HepG2 (cell line): ENCODE measurements around the gene RRBP1. TPM values are rescaled to one million over a fixed set of nuclear protein-coding genes. Genes with fewer than 3 reads are reported as not detected.

Source experiments
- FOXP1 ChIP-seq, 2 experiments: fragments of 450-650 bp in 1 of 2; IDR thresholded peaks; 2 replicates each; pipeline ENCODE4 v1.6.1; 2017 to 2018; ENCODE audit warnings: antibody characterized with exemption in 1 of 2
- POLR2G ChIP-seq: fragments of 200-400 bp; formaldehyde crosslinking; IDR thresholded peaks from 2 replicates; pipeline ENCODE4 v1.6.1; 2018; ENCODE audit warnings: mild to moderate bottlenecking, low read depth, low read length, moderate library complexity
- SP2 ChIP-seq: sonication (generic); formaldehyde crosslinking; IDR thresholded peaks from 2 replicates; pipeline ENCODE4 v1.5.1; 2020; ENCODE audit warnings: mild to moderate bottlenecking, missing genetic modification reagents
- SRSF9 ChIP-seq: fragments of 200-400 bp; formaldehyde crosslinking; IDR thresholded peaks from 2 replicates; pipeline ENCODE4 v1.6.1; 2018; ENCODE audit warnings: borderline replicate concordance, mild to moderate bottlenecking, low read depth, low read length; ENCODE audit not compliant: insufficient read depth, poor library complexity, severe bottlenecking
- TCF7 ChIP-seq: sonication (generic); IDR thresholded peaks from 2 replicates; pipeline ENCODE4 v1.6.1; 2016; ENCODE audit warnings: antibody characterized with exemption, low read depth
- ZMYM3 ChIP-seq: sonication (generic); formaldehyde crosslinking; IDR thresholded peaks from 2 replicates; pipeline ENCODE4 v1.5.1; 2020; ENCODE audit warnings: mild to moderate bottlenecking, missing genetic modification reagents
- ZNF232 ChIP-seq: sonication (generic); formaldehyde crosslinking; IDR thresholded peaks from 2 replicates; pipeline ENCODE4 v1.4.0; 2020; ENCODE audit warnings: missing genetic modification reagents, borderline replicate concordance
- ZNF607 ChIP-seq: sonication (generic); formaldehyde crosslinking; IDR thresholded peaks from 2 replicates; pipeline ENCODE4 v1.5.1; 2020; ENCODE audit warnings: missing genetic modification reagents, mild to moderate bottlenecking, borderline replicate concordance
- polyA plus RNA-seq, 8 experiments: library from polyadenylated mRNA; depleted of rRNA in 3 of 8; stranded (reverse) in 7 of 8; unstranded in 1 of 8; fragments of >200 nt; fragmentation: Illumina TruSeq in 4 of 8; extraction: Trizol in 4 of 8; gene quantifications; 2 replicates each; pipeline versions ENCODE4 v1.2.1 to v1.2.3, GENCODE V29; 2011 to 2016; ENCODE audit warnings: low read depth in 4 of 8, missing spikeins in 1 of 8, mixed read lengths in 1 of 8; ENCODE audit not compliant: insufficient read depth in 1 of 8
- total RNA-seq, 5 experiments: library from RNA; depleted of rRNA; stranded (reverse); fragments of >200 nt; fragmentation: Illumina TruSeq; extraction: Trizol; gene quantifications; 2 replicates each; pipeline ENCODE4 v1.2.3, GENCODE V29; 2016; ENCODE audit warnings: low read depth in 1 of 5
- TF ChIP-seq, protein P1 (sequence below): sonication (generic); formaldehyde crosslinking; IDR thresholded peaks from 2 replicates; pipeline ENCODE4 v1.4.0; 2020; ENCODE audit warnings: mild to moderate bottlenecking, missing genetic modification reagents
- TF ChIP-seq, protein P2 (sequence below): IDR thresholded peaks from 2 replicates; pipeline ENCODE4 v1.6.1; 2016; ENCODE audit warnings: missing biosample characterization, missing genetic modification reagents, low read depth
- TF ChIP-seq, protein P3 (sequence below): sonication (generic); formaldehyde crosslinking; IDR thresholded peaks from 2 replicates; pipeline ENCODE4 v1.4.0; 2020; ENCODE audit warnings: missing genetic modification reagents, borderline replicate concordance
- TF ChIP-seq, protein P4 (sequence below): sonication (generic); formaldehyde crosslinking; IDR thresholded peaks from 2 replicates; pipeline ENCODE4 v1.5.0; 2020; ENCODE audit warnings: missing genetic modification reagents, mild to moderate bottlenecking, borderline replicate concordance

Gene RRBP1
- total and polyA plus RNA-seq, 2 of the 13 experiments (the other 11 are each of a cell fraction or from before 2014, with no cell fraction given), result 150 to 222 TPM

DNA sequence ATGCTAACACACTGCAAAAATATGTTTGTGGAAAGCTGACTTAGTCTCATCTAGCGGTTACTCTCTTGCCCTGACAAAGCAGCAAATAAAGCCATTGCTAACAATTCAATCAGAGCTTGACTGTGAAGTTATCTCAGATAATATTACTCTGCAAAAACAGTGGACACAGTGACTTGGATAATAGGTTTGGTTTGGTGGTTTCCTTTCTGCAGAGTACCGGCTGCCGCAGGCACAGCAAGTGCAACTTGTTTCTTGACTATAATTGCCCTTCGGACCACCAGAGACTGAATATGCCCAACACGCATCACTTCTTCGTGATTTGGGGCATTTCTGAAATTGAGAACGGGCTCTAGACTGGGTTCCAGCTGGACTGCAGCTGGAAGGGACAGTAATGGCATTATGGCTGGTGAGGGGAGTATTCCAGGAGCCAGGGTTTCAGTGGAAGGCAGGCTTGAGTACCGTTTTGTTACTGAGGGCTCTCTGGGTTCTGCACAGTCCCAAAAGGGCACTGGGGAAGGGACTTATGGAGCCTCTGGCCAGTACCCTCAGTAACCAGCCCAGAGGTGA lies 72.1 kb downstream of the RRBP1 start (continued):
- TF ChIP-seq SRSF9 (no peak), TCF7 (no peak), FOXP1 (IDR thresholded peaks at IDR 0.05) (no peak), FOXP1 (CRISPR knock-in tag; IDR thresholded peaks at IDR 0.05) (no peak), SP2 (no peak), ZNF607 (no peak), ZNF232 (CRISPR knock-in tag) (no peak), ZMYM3 (CRISPR knock-in tag) (no peak), POLR2G (peak; percentile 51; the same call in 1 of the 2 replicates)
- TF ChIP-seq, protein P1, sequence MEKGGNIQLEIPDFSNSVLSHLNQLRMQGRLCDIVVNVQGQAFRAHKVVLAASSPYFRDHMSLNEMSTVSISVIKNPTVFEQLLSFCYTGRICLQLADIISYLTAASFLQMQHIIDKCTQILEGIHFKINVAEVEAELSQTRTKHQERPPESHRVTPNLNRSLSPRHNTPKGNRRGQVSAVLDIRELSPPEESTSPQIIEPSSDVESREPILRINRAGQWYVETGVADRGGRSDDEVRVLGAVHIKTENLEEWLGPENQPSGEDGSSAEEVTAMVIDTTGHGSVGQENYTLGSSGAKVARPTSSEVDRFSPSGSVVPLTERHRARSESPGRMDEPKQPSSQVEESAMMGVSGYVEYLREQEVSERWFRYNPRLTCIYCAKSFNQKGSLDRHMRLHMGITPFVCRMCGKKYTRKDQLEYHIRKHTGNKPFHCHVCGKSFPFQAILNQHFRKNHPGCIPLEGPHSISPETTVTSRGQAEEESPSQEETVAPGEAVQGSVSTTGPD (CRISPR knock-in tag), result no peak
- TF ChIP-seq, protein P2, sequence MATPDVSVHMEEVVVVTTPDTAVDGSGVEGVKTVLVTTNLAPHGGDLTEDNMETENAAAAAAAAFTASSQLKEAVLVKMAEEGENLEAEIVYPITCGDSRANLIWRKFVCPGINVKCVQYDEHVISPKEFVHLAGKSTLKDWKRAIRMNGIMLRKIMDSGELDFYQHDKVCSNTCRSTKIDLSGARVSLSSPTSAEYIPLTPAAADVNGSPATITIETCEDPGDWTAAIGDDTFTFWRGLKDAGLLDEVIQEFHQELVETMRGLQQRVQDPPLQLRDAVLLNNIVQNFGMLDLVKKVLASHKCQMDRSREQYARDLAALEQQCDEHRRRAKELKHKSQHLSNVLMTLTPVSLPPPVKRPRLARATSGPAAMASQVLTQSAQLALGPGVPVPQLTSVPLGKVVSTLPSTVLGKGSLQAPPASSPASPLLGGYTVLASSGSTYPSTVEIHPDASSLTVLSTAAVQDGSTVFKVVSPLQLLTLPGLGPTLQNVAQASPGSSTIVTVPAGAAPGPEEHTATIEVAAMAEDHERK (CRISPR knock-in tag), result no peak
- TF ChIP-seq, protein P3, sequence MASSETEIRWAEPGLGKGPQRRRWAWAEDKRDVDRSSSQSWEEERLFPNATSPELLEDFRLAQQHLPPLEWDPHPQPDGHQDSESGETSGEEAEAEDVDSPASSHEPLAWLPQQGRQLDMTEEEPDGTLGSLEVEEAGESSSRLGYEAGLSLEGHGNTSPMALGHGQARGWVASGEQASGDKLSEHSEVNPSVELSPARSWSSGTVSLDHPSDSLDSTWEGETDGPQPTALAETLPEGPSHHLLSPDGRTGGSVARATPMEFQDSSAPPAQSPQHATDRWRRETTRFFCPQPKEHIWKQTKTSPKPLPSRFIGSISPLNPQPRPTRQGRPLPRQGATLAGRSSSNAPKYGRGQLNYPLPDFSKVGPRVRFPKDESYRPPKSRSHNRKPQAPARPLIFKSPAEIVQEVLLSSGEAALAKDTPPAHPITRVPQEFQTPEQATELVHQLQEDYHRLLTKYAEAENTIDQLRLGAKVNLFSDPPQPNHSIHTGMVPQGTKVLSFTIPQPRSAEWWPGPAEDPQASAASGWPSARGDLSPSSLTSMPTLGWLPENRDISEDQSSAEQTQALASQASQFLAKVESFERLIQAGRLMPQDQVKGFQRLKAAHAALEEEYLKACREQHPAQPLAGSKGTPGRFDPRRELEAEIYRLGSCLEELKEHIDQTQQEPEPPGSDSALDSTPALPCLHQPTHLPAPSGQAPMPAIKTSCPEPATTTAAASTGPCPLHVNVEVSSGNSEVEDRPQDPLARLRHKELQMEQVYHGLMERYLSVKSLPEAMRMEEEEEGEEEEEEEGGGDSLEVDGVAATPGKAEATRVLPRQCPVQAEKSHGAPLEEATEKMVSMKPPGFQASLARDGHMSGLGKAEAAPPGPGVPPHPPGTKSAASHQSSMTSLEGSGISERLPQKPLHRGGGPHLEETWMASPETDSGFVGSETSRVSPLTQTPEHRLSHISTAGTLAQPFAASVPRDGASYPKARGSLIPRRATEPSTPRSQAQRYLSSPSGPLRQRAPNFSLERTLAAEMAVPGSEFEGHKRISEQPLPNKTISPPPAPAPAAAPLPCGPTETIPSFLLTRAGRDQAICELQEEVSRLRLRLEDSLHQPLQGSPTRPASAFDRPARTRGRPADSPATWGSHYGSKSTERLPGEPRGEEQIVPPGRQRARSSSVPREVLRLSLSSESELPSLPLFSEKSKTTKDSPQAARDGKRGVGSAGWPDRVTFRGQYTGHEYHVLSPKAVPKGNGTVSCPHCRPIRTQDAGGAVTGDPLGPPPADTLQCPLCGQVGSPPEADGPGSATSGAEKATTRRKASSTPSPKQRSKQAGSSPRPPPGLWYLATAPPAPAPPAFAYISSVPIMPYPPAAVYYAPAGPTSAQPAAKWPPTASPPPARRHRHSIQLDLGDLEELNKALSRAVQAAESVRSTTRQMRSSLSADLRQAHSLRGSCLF, result no peak
- TF ChIP-seq, protein P4, sequence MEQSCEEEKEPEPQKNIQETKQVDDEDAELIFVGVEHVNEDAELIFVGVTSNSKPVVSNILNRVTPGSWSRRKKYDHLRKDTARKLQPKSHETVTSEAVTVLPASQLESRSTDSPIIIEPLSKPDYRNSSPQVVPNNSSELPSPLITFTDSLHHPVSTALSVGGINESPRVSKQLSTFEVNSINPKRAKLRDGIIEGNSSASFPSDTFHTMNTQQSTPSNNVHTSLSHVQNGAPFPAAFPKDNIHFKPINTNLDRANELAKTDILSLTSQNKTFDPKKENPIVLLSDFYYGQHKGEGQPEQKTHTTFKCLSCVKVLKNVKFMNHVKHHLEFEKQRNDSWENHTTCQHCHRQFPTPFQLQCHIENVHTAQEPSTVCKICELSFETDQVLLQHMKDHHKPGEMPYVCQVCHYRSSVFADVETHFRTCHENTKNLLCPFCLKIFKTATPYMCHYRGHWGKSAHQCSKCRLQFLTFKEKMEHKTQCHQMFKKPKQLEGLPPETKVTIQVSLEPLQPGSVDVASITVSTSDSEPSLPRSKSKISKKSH (CRISPR knock-in tag), result no peak
